Prostate gland (tissue), 2 donors: Measurements from ENCODE around the gene ABCA8. TPM values are rescaled to one million over a fixed set of nuclear protein-coding genes. Genes with fewer than 3 reads are reported as not detected.
A peak's percentile ranks its signal among the peaks of the same experiment; 100 is the strongest.
"Not testable (repeated sequence)": the region's sequence is repeated elsewhere in the genome, so short reads cannot be mapped to it uniquely, and the experiment has no call there.

ENCODE experiments used
- DNase-seq: peaks from one replicate; pipeline ENCODE4 v3.0.0-alpha.2; 2019; ENCODE audit warnings: low spot score
- H3K27ac ChIP-seq, 2 donors: fragments of 200-600 bp; sonication (generic); 2 replicates each; pipeline ENCODE4 v1.5.1; 2017 to 2019
- H3K27me3 ChIP-seq: fragments of 200-600 bp; sonication (generic); replicated peaks from 2 replicates; pipeline ENCODE4 v1.5.1; 2019; ENCODE audit not compliant: insufficient read depth
- H3K36me3 ChIP-seq, 2 donors: fragments of 200-600 bp; sonication (generic); 1 replicate in 1 of 2; 2 replicates in 1 of 2; pipeline versions ENCODE4 v1.5.1 to v1.8.1; 2017 to 2019
- H3K4me1 ChIP-seq: fragments of 200-600 bp; sonication (generic); replicated peaks from 2 replicates; pipeline ENCODE4 v1.5.1; 2019
- H3K4me3 ChIP-seq, 2 donors: fragments of 200-600 bp; sonication (generic); 2 replicates each; pipeline ENCODE4 v1.5.1; 2017 to 2019
- H3K9me3 ChIP-seq: fragments of 200-600 bp; sonication (generic); 2 replicates; pipeline ENCODE4 v1.5.1; 2017
- POLR2A ChIP-seq: fragments of 450-650 bp; IDR thresholded peaks from one replicate; pipeline ENCODE4 v1.6.1; 2016; ENCODE audit warnings: antibody characterized with exemption, mild to moderate bottlenecking
- POLR2AphosphoS5 ChIP-seq: sonication (generic); formaldehyde crosslinking; IDR thresholded peaks from one replicate; pipeline ENCODE4 v1.6.1; 2017; ENCODE audit warnings: antibody characterized with exemption
- WGBS: methylation state at CpG from one replicate; pipeline ENCODE4 v1.1.5; 2018; 5-methylcytosine and 5-hydroxymethylcytosine counted together
- intact Hi-C: fragments of 100-400 bp; cut with DNase I; formaldehyde crosslinking; loops from one replicate; pipeline ENCODE4 v1.14.2; 2022
- total RNA-seq, 2 donors: library from RNA; depleted of rRNA; stranded (reverse); fragments of >200 nt; gene quantifications; one replicate each; pipeline ENCODE4 v1.1.0, GENCODE V29; 2016
- TF ChIP-seq, protein P1 (sequence below), 4 experiments: fragments of 200-600 bp in 2 of 4; fragments of 450-650 bp in 2 of 4; sonication (generic) in 2 of 4; IDR thresholded peaks; 1 replicate in 3 of 4; 2 replicates in 1 of 4; pipeline ENCODE4 v1.5.1; 2016 to 2019; ENCODE audit warnings: antibody characterized with exemption in 4 of 4, mild to moderate bottlenecking in 2 of 4, moderate library complexity in 2 of 4

ABCA8 gene, protein sequence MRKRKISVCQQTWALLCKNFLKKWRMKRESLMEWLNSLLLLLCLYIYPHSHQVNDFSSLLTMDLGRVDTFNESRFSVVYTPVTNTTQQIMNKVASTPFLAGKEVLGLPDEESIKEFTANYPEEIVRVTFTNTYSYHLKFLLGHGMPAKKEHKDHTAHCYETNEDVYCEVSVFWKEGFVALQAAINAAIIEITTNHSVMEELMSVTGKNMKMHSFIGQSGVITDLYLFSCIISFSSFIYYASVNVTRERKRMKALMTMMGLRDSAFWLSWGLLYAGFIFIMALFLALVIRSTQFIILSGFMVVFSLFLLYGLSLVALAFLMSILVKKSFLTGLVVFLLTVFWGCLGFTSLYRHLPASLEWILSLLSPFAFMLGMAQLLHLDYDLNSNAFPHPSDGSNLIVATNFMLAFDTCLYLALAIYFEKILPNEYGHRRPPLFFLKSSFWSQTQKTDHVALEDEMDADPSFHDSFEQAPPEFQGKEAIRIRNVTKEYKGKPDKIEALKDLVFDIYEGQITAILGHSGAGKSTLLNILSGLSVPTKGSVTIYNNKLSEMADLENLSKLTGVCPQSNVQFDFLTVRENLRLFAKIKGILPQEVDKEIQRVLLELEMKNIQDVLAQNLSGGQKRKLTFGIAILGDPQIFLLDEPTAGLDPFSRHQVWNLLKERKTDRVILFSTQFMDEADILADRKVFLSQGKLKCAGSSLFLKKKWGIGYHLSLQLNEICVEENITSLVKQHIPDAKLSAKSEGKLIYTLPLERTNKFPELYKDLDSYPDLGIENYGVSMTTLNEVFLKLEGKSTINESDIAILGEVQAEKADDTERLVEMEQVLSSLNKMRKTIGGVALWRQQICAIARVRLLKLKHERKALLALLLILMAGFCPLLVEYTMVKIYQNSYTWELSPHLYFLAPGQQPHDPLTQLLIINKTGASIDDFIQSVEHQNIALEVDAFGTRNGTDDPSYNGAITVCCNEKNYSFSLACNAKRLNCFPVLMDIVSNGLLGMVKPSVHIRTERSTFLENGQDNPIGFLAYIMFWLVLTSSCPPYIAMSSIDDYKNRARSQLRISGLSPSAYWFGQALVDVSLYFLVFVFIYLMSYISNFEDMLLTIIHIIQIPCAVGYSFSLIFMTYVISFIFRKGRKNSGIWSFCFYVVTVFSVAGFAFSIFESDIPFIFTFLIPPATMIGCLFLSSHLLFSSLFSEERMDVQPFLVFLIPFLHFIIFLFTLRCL (N-terminal part only)
- 100 to 1,000 TPM in 1 of 2 donors, 1 to 10 TPM in 1; 7.8 to 111 TPM for total RNA-seq

DNA sequence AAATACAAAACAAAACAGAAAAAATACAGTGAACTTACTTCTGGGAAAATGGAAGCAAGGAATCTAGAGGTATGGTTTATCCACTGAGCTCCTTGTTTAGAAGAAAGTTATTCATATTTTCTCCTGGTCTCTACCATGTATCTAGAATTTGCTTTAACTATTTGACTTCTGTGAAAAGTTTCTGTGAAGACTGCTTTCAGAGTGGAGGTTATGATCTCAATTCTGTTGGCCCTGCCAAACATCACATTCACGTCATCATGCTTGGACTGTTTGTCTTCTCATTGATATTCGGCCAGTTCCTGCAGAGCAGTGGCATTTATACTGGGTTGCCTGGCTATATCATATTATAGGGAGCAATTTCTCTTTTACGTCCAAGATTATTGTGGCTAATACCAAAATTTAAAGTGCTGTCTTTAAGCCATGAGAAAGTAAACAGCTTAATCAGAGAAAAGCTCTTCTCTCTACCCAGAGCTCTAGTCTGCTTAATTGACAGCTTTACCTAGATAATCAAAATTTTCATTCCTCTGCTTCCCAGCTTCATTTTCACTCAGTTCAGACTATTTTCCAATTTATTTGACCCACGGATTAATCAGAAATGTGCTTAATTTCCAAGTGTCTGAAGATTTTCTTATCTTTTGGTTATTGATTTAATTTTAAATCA lies at the start of gene ABCA8:
Gene ABCA8 (minus strand): TSS at position 212 of the 661 bp plus-strand sequence. CDS start 13,358 bp downstream, outside the sequence.
- Histone ChIP-seq H3K9me3 (no peaks in the 10 kb centered on the region), H3K4me1 (no peaks in the 10 kb centered on the region), H3K27ac (peak within 1 kb of the TSS in 1 of 2 donors; percentile 8), H3K36me3 (no peaks in the 10 kb centered on the region), H3K27me3 (no peaks in the 10 kb centered on the region), H3K4me3 (peak within 1 kb of the TSS in 1 of 2 donors; percentile 0)
- intact Hi-C loops: no loop called here
- TF ChIP-seq, protein P1, sequence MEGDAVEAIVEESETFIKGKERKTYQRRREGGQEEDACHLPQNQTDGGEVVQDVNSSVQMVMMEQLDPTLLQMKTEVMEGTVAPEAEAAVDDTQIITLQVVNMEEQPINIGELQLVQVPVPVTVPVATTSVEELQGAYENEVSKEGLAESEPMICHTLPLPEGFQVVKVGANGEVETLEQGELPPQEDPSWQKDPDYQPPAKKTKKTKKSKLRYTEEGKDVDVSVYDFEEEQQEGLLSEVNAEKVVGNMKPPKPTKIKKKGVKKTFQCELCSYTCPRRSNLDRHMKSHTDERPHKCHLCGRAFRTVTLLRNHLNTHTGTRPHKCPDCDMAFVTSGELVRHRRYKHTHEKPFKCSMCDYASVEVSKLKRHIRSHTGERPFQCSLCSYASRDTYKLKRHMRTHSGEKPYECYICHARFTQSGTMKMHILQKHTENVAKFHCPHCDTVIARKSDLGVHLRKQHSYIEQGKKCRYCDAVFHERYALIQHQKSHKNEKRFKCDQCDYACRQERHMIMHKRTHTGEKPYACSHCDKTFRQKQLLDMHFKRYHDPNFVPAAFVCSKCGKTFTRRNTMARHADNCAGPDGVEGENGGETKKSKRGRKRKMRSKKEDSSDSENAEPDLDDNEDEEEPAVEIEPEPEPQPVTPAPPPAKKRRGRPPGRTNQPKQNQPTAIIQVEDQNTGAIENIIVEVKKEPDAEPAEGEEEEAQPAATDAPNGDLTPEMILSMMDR (IDR thresholded peaks at IDR 0.05): no peak
- TF ChIP-seq POLR2A (no peak), POLR2AphosphoS5 (no peak)
- 21% methylated on average over 4 of the region's 4 CpGs for WGBS
- DNase-seq: no peak

DNA sequence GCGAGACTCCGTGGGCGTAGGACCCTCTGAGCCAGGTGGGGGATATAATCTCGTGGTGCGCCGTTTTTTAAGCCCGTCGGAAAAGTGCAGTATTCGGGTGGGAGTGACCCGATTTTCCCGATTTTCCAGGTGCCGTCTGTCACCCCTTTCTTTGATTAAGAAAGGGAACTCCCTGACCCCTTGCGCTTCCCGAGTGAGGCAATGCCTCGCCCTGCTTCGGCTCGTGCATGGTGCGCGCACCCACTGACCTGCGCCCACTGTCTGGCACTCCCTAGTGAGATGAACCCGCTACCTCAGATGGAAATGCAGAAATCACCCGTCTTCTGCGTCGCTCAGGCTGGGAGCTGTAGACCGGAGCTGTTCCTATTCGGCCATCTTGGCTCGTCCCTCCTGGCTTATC lies 49.6 kb upstream of the ABCA8 start:
- DNase-seq, H3K36me3 ChIP-seq, H3K27ac ChIP-seq, H3K27me3 ChIP-seq, H3K4me3 ChIP-seq, intact Hi-C loops, H3K4me1 ChIP-seq, H3K9me3 ChIP-seq: not testable (repeated sequence)
- WGBS: 92% methylated on average over 24 of the region's 27 CpGs

DNA sequence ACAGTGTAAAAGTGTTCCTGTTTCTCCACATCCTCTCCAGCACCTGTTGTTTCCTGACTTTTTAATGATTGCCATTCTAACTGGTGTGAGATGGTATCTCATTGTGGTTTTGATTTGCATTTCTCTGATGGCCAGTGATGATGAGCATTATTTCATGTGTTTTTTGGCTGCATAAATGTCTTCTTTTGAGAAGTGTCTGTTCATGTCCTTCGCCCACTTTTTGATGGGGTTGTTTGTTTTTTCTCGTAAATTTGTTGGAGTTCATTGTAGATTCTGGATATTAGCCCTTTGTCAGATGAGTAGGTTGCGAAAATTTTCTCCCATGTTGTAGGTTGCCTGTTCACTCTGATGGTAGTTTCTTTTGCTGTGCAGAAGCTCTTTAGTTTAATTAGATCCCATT lies 44.6 kb upstream of the ABCA8 start:
- H3K27me3 ChIP-seq, H3K27ac ChIP-seq, intact Hi-C loops, DNase-seq, H3K9me3 ChIP-seq, H3K4me3 ChIP-seq, H3K4me1 ChIP-seq, H3K36me3 ChIP-seq: not testable (repeated sequence)
- 97% methylated on average over 3 of the region's 3 CpGs for WGBS

DNA sequence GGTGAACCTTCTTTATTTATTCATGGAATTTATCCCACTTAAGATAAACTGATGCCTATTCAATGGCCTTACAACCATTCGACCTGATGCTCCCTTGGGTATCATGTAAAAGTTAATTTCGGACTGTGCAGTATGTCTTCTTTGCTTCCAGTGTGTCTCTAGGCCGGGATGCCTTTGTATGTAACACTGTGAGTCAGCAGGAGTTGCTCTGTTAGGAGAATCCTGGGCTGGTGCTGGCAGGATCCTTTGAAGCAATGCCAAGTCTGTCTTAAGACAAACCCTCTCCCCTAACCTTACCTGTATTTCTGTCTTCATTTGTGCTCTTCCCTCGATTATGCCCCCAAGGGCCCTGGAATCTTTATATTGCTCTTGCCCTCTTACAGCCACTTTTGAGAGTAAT lies 37.9 kb upstream of the ABCA8 start:
- Histone ChIP-seq H3K4me1 (no peaks in the 10 kb centered on the region), H3K36me3 (no peaks in the 10 kb centered on the region), H3K9me3 (no peaks in the 10 kb centered on the region), H3K27me3 (no peaks in the 10 kb centered on the region), H3K4me3 (no peak overlapping the region), H3K27ac (no peak overlapping the region)
- no peak for TF ChIP-seq POLR2A
- 47% methylated on average over 4 of the region's 4 CpGs for WGBS
- no peak for DNase-seq
- intact Hi-C loops: no loop called here

DNA sequence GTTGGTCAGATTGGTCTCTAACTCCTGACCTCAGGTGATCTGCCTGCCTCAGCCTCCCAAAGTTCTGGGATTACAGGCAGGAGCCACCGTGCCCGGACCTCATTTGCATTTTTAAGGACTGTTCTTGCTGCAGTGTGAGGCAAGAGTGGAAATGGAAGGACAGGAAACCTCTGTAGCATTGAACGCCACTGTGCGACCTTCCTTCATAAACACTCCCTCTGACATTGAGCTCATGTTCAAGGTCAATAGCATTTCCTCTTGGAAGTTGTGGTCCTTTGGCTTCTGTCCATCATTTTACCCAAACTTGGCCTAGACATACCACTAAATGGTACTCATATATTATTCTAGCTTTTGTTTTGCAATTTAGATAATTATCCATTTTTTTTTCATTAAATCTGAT lies 32.8 kb upstream of the ABCA8 start:
- Histone ChIP-seq H3K4me3 (no peak overlapping the region), H3K9me3 (no peaks in the 10 kb centered on the region), H3K36me3 (no peaks in the 10 kb centered on the region), H3K4me1 (no peaks in the 10 kb centered on the region), H3K27me3 (no peaks in the 10 kb centered on the region), H3K27ac (no peak overlapping the region)
- no peak for DNase-seq
- intact Hi-C loops: no loop called here
- WGBS: 72% methylated on average over 4 of the region's 4 CpGs
- TF ChIP-seq POLR2A: no peak
- TF ChIP-seq POLR2AphosphoS5: no peak
- TF ChIP-seq, protein P1 (IDR thresholded peaks at IDR 0.05): no peak
